Stimulated activated CD4-positive, alpha-beta T cell treated with anti-CD3 and anti-CD28 coated beads, Interleukin-2, amount 100 ng/mL, for 4 hours (primary cell): ENCODE measurements around the gene PDE3A.
"Not testable (repeated sequence)": the region's sequence is repeated elsewhere in the genome, so short reads cannot be mapped to it uniquely, and the experiment has no call there.

Experiments used
- DNase-seq: peaks from one replicate; pipeline ENCODE4 v3.0.0-alpha.2; 2020; ENCODE audit warnings: low read depth

The PDE3A gene

DNA sequence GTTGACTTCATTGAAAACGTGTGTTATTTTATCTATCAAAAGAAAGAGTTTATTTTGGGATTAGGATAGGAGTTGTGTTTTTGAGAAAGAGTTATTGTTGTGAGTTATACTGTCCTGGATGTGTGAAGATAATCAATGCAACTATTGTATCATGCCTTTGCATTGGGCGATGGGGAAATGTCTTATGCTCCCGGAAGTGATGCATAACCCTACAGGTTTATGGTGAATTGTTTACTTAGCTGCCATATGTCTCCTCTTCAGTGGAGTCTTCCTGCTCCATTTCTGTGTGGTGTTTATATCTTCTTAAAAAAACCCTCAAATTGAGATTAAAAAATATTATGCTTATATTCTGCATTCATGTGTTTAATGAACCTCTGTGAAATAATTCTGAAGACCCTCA is 6.5 kb downstream of the PDE3A start:
- DNase-seq = no peak

DNA sequence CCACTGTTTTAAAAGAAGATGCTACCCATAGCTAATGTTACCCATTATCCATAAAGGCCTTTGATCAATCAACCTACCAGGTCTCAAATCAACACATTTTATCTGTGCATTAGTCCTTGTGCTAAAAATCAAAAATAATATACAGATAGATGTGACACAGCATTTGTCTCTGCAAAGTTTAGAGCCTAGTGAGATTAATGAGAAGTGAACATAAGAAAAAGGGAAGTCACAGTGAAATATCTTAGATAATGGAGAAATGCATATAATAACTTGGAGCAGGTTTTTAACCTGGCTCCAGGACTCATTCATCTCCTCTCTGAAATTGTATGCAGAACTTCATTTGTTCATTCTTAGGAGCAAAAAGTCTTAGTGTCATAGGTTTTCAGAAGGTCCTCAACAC is 7.2 kb downstream of the PDE3A start:
- DNase-seq = no peak

DNA sequence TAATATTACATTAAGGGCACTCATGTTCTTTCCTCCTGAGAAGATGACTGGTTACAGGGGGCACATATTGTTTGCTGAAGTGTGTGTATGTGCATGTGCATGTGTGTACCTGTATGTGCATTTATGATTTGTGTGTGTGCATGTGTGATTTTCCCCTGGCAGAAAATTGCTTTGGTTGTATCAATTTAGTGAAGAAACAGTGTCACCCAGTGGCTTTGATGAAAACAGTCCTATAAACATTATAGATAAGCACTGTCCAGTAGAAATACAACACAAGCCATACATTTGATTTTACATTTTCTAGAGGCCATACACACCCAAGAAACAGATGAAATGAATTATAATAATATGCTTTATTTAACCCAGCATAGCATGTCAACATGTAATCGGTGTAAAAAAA is 8.6 kb downstream of the PDE3A start:
- no peak for DNase-seq

DNA sequence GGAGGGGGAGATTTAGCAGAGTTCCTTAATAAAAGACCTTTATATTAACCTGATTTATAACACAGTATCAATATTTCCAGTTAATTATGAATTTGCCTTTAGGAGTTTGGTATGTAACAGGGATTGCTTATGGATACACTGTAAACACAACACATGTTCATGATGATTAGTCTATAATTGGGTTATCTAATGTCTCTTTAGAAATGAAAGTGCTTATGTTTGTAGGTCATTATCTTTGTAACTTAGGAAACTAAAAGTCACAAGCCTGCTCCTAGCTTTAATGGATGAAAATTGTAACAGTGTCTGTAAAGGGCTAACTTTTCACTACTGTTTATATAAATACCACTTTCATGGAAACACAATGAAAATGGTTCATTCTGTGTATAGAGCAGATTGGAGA is 9.4 kb downstream of the PDE3A start:
- no peak for DNase-seq

DNA sequence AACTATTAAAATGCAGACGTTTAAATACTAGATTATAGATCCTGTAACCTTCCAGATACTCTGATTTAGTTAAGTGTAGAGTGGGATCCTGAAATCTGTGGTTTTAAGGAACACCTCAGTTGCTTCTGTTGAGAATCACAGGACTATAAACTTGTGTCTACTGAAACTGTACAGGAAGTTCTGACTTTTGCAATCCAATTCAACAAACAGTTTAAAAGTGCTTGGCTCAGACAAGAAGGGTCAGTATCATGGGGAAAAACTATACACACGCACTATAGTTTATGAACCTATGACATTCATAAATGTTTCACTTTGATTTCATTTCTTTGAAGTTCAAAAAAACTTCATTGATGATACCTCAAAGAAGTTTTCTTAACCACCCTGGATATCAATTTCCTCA is 13.8 kb downstream of the PDE3A start:
- no peak for DNase-seq

DNA sequence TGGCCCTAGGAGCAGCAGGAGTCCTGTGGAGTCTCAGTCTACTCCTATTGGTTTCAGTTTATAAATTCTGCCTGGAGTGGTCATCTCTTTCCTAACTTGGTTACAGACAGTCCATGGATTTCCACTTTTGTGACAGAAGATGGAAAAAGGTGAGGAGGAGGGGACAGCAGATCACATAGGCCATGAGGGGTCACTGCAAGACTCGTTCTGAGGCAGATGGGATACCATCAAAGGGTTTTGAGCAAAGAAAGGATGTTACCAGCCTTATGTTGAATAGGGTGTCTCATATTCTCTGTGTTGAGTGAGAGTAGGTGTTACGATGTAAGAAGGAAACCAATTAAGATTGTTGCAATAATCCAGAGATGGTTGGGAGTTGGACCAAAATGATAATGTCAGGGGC is 15.3 kb downstream of the PDE3A start:
- no peak for DNase-seq

DNA sequence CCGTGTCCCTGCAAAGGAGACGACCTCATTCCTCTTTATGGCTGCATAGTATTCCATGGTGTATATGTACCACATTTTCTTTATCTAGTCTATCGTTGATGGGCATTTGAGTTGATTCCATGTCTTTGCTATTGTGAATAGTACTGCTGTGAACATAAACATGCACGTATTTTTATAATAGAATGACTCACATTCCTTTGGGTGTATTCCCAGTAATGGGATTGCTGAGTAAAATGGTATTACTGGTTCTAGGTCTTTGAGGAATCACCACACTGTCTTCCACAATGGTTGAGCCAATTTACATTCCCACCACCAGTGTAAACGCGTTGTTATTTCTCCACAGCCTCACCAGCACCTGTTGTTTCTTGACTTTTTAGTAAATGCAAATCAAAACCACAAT is 16.5 kb downstream of the PDE3A start:
- not testable (repeated sequence) for DNase-seq

DNA sequence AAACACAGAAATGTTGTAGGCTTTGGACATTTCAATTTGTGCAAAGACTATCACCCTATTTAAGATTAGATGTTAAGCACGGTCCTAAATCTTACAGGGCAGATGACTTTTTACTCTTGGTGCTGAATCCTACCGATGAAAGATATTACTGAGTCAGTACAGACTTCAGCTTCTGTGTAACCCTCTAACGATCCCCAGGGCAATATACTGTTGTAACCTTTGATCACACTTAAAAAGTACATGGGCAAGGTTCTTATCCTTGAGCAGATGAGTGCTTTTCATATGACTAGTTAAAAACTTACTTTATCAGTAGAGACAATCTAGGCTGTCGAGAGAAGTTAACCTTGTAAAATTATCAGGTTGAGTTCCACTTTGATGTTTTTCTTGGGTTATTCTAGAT is 22.5 kb downstream of the PDE3A start:
- DNase-seq = no peak

DNA sequence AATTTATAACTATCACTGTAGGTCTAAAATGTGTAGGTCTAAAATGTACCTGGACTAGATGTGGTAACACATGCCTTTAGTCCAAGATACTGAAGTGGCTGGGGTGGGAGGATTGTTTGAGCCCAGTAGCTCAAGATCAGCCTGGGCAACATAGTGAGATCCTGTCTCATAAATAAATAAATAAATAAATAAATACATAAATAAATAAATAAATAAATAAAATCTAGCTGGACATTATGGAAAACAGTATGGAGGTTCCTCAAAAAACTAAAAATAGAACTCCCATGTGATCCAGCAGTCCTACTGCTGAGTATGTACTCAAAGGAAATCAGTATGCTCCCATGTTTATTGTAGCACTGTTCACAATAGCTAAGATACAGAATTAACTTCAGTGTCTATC is 24.0 kb downstream of the PDE3A start:
- DNase-seq = no peak

DNA sequence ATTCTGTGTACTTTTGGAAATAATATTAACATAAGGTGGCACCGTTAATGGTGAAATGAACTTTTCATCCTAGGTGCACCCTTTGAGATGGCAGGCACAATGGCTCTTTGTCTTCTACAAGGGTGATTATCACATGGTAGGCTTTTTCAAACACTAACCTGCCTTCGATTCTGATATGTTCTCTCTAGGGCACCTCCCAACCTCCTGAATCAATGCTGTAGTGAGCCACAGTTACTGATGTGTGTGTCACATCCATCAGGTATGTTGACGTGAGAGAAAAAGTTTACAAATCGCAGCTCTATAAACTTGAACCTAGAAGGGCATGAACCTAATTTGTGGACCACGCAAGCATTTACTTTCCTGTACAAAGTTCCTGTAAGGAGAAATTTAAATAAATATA is 25.4 kb downstream of the PDE3A start:
- DNase-seq = no peak

DNA sequence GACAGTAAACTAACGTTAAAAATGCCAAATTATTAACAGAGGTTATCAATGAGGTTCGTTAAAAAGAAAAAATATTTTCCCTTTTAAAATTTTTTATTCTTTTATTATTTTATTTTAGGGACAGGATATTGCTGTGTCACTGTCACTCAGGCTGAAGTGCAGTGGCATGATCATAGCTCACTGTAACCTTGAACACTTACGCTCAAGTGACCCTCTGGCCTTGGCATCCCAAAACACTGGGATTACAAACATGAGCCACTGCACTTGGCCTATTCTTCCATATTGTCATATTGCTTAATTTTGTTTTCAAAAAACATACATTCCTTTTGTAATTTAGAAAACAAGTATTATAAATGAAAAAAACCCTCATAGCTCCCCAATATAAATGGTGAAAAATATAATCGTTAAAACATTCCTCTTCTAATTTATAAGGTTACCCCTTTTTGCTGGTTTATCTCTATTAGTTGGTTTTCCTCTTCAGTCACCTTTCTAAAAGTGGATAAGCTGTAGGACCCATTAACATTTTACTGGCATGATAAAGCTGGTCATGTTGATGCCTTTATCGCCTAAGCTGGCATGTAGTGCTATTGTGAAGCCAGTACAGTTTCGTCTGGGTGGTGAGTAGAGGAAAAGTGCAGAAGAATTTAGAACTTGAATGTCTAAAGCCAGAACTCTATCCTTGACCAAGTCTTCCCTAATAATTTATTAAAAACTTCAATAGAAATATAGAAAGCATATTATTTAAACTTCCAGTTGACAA is 27.6 kb downstream of the PDE3A start:
- DNase-seq = no peak

DNA sequence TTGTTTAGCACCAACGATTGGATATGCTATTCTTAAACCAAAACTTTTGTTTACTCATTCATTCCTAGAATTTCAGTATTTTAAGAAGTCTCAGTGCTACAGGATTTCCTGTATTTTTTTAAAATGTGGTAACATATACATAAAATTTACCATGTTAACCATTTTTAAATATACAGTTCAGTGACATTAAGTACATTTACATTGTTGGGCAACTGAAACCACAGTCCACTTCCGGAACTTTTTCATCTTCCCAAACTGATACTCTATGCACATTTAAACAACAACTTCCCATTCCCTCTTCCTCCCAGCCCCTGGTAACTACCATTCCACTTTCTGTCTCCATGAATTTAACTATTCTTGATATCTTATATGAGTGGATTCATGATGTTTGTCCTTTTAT is 30.3 kb downstream of the PDE3A start:
- DNase-seq = no peak

DNA sequence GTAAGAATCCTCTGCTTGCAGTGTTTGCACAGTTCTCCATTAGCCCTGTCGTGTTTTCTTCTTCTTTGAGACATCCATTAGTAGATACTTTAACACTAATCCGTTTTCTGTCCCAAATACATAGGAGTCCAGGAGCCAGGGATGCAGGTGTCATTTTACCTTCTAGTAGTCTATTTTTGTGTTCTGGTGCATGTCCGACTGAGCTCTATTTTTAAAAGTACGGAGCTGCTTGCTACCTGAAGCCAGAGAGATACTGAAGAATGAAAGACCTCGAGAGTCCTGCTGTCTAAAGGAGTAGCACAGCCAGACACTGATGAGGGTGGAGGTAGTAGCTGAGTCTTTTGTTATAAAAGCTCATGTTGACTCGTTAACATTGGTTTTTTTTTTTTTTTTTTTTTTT is 31.7 kb downstream of the PDE3A start:
- DNase-seq = no peak

DNA sequence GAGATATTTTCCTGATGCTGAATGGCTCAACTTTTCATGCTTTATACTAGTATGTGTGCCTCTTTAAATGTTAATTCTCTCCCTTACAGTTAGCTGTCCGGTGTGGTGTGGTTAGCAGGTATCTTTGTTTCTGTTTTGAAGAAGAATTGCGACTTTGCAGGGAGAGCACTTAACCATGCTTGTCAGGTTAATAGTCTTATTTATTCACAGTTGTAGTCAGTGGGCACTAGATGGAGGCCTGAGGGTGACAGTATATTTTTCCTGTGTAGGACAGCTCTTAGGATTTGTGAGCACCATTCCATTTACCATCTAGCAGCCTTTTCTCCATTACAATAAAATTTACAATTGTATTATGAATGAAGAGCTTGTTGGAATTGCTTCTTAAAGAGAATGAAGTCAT is 34.9 kb downstream of the PDE3A start:
- no peak for DNase-seq

DNA sequence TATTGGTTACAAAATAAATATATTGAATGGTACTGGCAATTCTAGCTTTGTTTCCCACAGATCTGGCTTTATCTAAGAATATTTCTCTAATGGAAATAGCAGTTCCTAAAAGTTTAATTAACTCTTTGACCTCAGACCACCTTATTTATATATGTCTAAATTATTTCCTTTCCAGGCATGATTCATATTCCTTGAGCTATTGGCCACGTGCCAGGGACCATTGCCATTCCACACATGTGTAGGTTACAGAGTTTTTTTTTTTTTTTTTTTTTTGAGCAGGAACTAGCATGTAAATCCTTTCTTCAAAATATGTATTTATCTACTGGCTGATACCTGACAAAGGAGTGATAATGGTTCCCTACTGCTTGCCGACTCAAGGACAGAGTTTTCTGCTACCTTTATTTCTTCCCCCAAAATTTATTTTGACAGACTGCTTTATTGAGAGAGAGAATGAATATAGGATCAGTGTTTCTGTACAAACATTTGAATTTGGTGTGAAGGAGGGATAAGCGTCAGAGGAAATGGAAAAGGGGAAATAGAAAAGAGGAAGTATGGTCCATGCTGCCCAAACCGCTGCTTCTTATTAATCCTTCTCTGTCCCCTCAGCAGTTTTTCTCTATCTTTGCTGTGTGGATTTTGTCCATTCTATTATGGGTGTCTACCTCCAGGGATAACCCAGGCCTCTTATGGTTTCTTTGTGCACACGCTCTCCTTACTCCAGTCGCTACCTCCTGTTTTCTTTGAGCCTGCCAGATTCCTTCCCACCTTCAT is 36.4 kb downstream of the PDE3A start:
- no peak for DNase-seq

DNA sequence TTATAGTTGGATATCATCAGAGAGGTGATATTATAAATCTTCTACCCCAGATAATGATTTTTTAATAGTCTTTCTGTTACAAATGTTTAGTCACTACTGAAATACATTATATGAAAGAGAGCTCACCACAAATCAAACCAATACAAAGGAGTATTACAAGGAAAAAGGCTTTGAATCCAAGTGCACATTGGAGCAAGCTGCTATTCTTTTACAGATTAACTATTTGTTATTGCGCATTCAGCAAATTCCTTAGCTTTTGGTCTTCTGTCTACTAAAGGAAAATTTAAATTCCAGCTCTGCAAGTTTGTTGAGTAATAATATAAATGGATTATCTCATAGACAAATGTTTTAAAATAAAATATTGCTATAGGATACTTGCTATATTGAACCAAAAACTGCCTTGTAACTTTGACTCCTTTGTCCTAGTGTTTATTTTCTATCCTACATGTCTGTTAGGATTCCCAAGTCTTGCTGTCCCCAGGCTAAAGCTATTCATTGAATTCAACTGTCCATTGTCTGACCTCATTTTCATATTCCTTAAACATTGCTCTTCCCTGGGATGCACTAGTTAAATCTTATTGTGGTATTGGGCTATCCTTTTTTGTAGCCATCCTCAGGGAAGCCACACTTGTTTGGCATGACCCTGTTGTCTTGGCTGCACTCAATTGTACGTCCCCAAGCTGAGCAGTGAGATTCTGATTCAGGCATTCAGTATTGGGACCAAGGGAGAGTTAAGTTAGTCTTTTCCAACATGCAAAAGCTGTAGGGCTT is 41.5 kb downstream of the PDE3A start:
- no peak for DNase-seq

DNA sequence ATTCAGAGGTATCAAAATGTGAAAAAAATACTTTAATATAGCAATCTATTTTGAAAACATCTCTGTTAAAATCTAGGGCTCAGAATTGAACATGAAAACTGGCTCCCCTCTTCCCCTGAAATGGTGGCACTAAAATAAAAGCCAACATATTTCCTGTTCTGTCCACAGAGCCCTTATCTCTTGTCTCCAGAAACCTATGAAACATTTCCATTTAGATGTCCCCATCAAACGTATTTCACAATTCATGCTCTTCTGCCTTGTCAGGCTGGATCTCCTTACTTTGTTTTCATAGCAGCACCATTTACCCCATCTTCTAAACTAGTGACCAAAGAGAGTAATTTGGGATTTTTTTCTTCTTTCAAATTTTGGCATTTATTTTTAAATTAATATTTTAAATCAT is 42.4 kb downstream of the PDE3A start:
- DNase-seq = no peak

DNA sequence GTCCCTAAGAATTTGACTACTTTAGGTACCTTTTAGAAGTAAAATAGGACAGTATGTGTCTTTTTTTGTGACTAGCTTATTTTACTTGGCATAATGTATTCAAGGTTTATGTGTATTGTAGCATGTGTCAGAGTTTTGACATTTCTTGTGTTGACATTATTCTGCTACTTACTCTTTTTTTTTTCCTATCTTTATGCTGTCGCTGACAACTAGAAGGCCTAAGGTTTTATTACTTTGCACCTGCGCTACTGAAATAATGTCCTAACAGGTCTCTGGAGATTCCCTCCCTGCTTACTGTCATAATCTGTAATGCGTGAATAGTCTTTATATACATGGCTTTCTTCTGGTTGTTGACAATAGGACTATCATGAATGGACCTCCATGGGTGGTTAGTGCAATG is 43.0 kb downstream of the PDE3A start:
- DNase-seq = no peak

DNA sequence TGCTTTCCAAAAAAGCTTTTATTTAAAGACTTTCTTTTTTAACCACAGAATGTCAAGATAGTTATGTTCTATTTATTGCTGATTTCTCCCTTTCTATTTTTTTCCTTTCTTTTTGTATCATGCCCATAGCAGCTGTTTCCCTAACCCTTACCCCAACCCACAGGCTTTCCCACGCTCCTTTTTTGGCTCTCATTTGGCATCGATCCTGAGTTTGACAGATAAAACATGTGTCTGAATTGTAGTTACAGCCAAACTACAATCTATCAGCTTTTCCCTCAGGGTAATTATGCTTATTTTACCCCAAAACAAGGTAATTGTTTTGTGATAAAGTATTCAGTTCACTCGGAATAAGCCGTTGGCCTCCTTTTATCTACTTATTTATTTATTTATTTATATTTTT is 46.7 kb downstream of the PDE3A start:
- no peak for DNase-seq

DNA sequence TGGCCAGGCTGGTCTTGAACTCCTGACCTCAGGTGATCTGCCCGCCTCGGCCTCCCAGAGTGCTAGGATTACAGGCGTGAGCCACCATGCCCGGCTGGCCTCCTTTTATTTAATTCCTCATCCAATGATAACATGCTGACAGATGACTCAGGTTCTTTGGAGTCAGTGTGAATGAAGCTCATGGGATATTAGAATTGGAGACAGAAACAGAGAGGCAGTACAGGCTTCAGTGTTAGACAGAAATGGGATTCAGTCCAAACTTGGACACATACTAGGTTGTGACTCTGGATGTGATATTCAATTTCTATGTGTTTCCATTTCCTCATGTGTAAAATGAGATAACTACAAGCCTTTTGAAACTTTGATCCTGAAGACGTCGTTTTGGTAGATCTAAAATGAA is 47.3 kb downstream of the PDE3A start:
- no peak for DNase-seq

DNA sequence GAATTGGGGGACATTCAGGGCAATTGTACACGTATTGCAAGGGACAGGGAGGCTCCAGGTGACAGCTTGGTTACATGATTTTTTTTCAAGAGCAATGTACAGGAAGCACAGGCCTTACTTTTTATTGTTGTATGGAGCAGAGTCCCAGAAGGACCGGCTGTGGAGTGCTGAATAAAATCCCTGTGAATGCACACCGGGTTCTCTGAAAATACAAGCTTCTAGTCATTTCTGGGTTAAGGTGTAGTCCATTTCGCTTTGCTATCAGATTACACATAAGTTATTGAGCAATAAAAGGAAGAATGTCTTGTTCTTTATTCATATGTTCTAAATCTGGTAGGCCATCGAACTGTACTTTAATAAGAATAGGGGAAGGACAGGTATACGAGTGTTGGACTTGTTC is 52.2 kb downstream of the PDE3A start:
- DNase-seq = no peak

DNA sequence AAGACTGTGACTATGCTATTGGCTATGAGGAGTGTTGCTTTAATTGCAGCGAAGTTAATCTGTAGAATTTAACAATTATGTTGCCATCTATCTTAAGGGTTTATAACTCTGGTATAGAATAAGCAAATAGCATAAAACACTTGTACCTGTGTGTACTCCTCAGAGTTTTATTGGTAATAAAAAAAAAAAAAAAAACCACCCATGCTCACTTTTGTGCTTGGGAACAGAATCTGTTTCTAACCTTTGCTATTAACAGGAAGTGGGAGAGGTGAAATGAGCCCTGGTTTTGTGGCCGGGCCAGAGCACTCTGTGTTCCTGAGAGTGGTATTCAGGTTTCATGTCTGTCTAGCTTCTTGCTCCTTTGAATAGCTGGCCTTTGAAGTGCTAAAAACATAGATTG is 53.1 kb downstream of the PDE3A start:
- no peak for DNase-seq

DNA sequence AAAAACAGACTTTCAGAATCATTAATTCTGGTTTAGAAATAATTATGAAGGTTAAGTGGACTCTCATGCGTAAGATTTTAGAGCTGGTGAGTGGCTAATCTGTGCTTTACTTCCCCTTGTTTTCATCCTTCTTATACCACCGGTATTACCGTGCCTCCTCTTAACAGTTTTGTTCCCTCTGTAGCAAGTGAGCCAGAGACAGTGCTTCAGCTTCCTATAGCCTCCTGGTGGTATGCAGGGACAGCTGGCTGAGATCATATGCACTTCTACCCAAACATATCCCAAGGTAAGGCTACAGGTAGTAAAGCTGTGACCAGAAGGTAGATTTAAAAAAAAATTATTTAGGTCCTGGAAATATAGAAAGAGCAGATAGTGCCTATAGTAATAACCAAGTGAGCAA is 55.2 kb downstream of the PDE3A start:
- DNase-seq = no peak
